ENCODE measurements around the gene LRRC4C.
A peak's percentile ranks its signal among the peaks of the same experiment; 100 is the strongest.
"Not testable (repeated sequence)": the region's sequence is repeated elsewhere in the genome, so short reads cannot be mapped to it uniquely, and the experiment has no call there.

DNA sequence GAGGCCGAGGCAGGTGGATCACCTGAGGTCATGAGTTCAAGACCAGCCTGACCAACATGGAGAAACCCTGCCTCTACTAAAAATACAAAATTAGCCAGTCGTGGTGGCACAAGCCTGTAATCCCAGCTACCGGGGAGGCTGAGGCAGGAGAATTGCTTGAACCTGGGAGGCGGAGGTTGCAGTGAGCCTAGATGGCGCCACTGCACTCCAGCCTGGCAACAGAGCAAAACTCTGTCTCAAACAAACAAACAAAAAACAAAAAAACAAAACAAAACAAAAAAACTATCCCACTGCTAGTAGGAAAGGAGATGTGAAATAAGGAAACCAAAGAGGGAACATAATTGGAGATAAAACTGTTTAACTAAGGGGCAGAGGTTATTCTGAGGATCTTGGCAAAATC is 1291.6 kb downstream of the LRRC4C start:
- TF ChIP-seq POLR2AphosphoS5 (IDR thresholded peaks at IDR 0.05; ENCODE audit: low read depth, low read length); SMC3 (IDR thresholded peaks at IDR 0.05; ENCODE audit: low read depth, low read length); EZH2phosphoT487 (IDR thresholded peaks at IDR 0.05; ENCODE audit: borderline replicate concordance, low read depth); YY1 (IDR thresholded peaks at IDR 0.05; ENCODE audit: low read depth); MXI1 (IDR thresholded peaks at IDR 0.05; ENCODE audit: low read depth, low read length); SIN3A (IDR thresholded peaks at IDR 0.05; ENCODE audit: borderline replicate concordance, low read depth, low read length); NFIC (IDR thresholded peaks at IDR 0.05; ENCODE audit: borderline replicate concordance); EP300 (IDR thresholded peaks at IDR 0.05; ENCODE audit: borderline replicate concordance in 1 of 2, low read depth in 1 of 2, low read length in 1 of 2); TAF1 (IDR thresholded peaks at IDR 0.05; ENCODE audit: borderline replicate concordance, low read depth, low read length): not testable (repeated sequence)
- TF ChIP-seq, protein P1, sequence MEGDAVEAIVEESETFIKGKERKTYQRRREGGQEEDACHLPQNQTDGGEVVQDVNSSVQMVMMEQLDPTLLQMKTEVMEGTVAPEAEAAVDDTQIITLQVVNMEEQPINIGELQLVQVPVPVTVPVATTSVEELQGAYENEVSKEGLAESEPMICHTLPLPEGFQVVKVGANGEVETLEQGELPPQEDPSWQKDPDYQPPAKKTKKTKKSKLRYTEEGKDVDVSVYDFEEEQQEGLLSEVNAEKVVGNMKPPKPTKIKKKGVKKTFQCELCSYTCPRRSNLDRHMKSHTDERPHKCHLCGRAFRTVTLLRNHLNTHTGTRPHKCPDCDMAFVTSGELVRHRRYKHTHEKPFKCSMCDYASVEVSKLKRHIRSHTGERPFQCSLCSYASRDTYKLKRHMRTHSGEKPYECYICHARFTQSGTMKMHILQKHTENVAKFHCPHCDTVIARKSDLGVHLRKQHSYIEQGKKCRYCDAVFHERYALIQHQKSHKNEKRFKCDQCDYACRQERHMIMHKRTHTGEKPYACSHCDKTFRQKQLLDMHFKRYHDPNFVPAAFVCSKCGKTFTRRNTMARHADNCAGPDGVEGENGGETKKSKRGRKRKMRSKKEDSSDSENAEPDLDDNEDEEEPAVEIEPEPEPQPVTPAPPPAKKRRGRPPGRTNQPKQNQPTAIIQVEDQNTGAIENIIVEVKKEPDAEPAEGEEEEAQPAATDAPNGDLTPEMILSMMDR (IDR thresholded peaks at IDR 0.05): peak; percentile 32
- TF ChIP-seq, protein P2, sequence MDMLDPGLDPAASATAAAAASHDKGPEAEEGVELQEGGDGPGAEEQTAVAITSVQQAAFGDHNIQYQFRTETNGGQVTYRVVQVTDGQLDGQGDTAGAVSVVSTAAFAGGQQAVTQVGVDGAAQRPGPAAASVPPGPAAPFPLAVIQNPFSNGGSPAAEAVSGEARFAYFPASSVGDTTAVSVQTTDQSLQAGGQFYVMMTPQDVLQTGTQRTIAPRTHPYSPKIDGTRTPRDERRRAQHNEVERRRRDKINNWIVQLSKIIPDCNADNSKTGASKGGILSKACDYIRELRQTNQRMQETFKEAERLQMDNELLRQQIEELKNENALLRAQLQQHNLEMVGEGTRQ (IDR thresholded peaks at IDR 0.05; ENCODE audit: borderline replicate concordance, low read depth, low read length): not testable (repeated sequence)
- TF ChIP-seq, protein P3, sequence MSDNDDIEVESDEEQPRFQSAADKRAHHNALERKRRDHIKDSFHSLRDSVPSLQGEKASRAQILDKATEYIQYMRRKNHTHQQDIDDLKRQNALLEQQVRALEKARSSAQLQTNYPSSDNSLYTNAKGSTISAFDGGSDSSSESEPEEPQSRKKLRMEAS (IDR thresholded peaks at IDR 0.05; ENCODE audit: low read depth): not testable (repeated sequence)

Measured in SK-N-SH (cell line).